H9 (cell line): ENCODE results near the gene ARHGAP10. TPM values are rescaled to one million over a fixed set of nuclear protein-coding genes. Genes with fewer than 3 reads are reported as not detected.

Experiments used
- DNase-seq: peaks from one replicate; pipeline ENCODE4 v3.0.0-alpha.2; 2017
- H2AFZ ChIP-seq: one replicate; pipeline ENCODE4 v1.6.1; 2013; ENCODE audit warnings: mild to moderate bottlenecking, low read length, control low read depth, moderate library complexity
- H2AK5ac ChIP-seq: 2 replicates; pipeline ENCODE4 v1.6.1; 2013; ENCODE audit warnings: low read length, control low read depth, mixed read lengths; ENCODE audit not compliant: insufficient read length
- H2BK120ac ChIP-seq: one replicate; pipeline ENCODE4 v1.6.1; 2013; ENCODE audit warnings: low read depth, mild to moderate bottlenecking, low read length, control low read depth, inconsistent platforms; ENCODE audit not compliant: poor library complexity, severe bottlenecking
- H2BK12ac ChIP-seq: 2 replicates; pipeline ENCODE4 v1.6.1; 2013; ENCODE audit warnings: low read length, control low read depth, mixed read lengths, low read depth; ENCODE audit not compliant: insufficient read length
- H2BK15ac ChIP-seq: 2 replicates; pipeline ENCODE4 v1.6.1; 2013; ENCODE audit warnings: low read depth, low read length, control low read depth
- H2BK20ac ChIP-seq: one replicate; pipeline ENCODE4 v1.6.1; 2013; ENCODE audit warnings: low read depth, mild to moderate bottlenecking, low read length, control low read depth, inconsistent platforms; ENCODE audit not compliant: poor library complexity, severe bottlenecking
- H2BK5ac ChIP-seq: 2 replicates; pipeline ENCODE4 v1.6.1; 2013; ENCODE audit warnings: low read length, control low read depth, mixed read lengths; ENCODE audit not compliant: insufficient read length
- H3K14ac ChIP-seq: 2 replicates; pipeline ENCODE4 v1.6.1; 2013; ENCODE audit warnings: low read length, control low read depth; ENCODE audit not compliant: insufficient read depth
- H3K18ac ChIP-seq: 2 replicates; pipeline ENCODE4 v1.6.1; 2013; ENCODE audit warnings: low read depth, mild to moderate bottlenecking, mixed read lengths, low read length, control low read depth; ENCODE audit not compliant: insufficient read length
- H3K23ac ChIP-seq: 2 replicates; pipeline ENCODE4 v1.6.1; 2013; ENCODE audit warnings: low read length, control low read depth, mixed read lengths, low read depth; ENCODE audit not compliant: insufficient read length
- H3K23me2 ChIP-seq: 2 replicates; pipeline ENCODE4 v1.6.1; 2013; ENCODE audit warnings: low read depth, mild to moderate bottlenecking, mixed read lengths, low read length, control low read depth; ENCODE audit not compliant: insufficient read length, poor library complexity, severe bottlenecking
- H3K27ac ChIP-seq: 2 replicates; pipeline ENCODE4 v1.5.1; 2013; ENCODE audit warnings: low read length, control low read depth, mixed read lengths, low read depth; ENCODE audit not compliant: insufficient read length
- H3K27me3 ChIP-seq: 2 replicates; pipeline ENCODE4 v1.6.1; 2013; ENCODE audit warnings: low read length, control low read depth, inconsistent platforms; ENCODE audit not compliant: insufficient read depth
- H3K4ac ChIP-seq: 2 replicates; pipeline ENCODE4 v1.6.1; 2013; ENCODE audit warnings: low read depth, mild to moderate bottlenecking, control low read depth, inconsistent platforms, low read length, moderate library complexity
- H3K4me1 ChIP-seq: 2 replicates; pipeline ENCODE4 v1.6.1; 2013; ENCODE audit warnings: low read length, control low read depth, inconsistent platforms; ENCODE audit not compliant: insufficient read depth
- H3K4me2 ChIP-seq: 2 replicates; pipeline ENCODE4 v1.6.1; 2013; ENCODE audit warnings: low read length, control low read depth, mixed read lengths; ENCODE audit not compliant: insufficient read length, insufficient read depth
- H3K56ac ChIP-seq: 2 replicates; pipeline ENCODE4 v1.6.1; 2013; ENCODE audit warnings: low read depth, mild to moderate bottlenecking, mixed read lengths, low read length, control low read depth; ENCODE audit not compliant: insufficient read length
- H3K79me1 ChIP-seq: 2 replicates; pipeline ENCODE4 v1.6.1; 2013; ENCODE audit warnings: low read depth, mild to moderate bottlenecking, moderate library complexity, low read length, control low read depth, inconsistent platforms; ENCODE audit not compliant: insufficient read depth, poor library complexity, severe bottlenecking
- H3K79me2 ChIP-seq: 2 replicates; pipeline ENCODE4 v1.6.1; 2013; ENCODE audit warnings: low read length, control low read depth, inconsistent platforms; ENCODE audit not compliant: insufficient read depth
- H3K9ac ChIP-seq: 2 replicates; pipeline ENCODE4 v1.6.1; 2013; ENCODE audit warnings: low read length, control low read depth, mixed read lengths; ENCODE audit not compliant: insufficient read length; ENCODE audit errors: extremely low read depth
- H3K9me3 ChIP-seq: one replicate; pipeline ENCODE4 v1.6.1; 2013; ENCODE audit warnings: low read depth, low read length, inconsistent platforms; ENCODE audit not compliant: control insufficient read depth
- H3T11ph ChIP-seq: one replicate; pipeline ENCODE4 v1.6.1; 2013; ENCODE audit warnings: mild to moderate bottlenecking, low read length, control low read depth, inconsistent platforms
- H4K20me1 ChIP-seq: one replicate; pipeline ENCODE4 v1.6.1; 2013; ENCODE audit not compliant: control insufficient read depth, insufficient read length, insufficient read depth
- H4K5ac ChIP-seq: 2 replicates; pipeline ENCODE4 v1.6.1; 2013; ENCODE audit warnings: low read depth, mild to moderate bottlenecking, mixed read lengths, low read length, control low read depth; ENCODE audit not compliant: insufficient read length
- H4K8ac ChIP-seq: replicated peaks from 2 replicates; pipeline ENCODE4 v1.6.1; 2013; ENCODE audit warnings: low read length, control low read depth, mixed read lengths, low read depth; ENCODE audit not compliant: insufficient read length
- H4K91ac ChIP-seq: 2 replicates; pipeline ENCODE4 v1.6.1; 2013; ENCODE audit warnings: low read depth, mild to moderate bottlenecking, moderate library complexity, mixed read lengths, low read length, control low read depth; ENCODE audit not compliant: insufficient read length
- H3K27ac Mint-ChIP-seq, 3 experiments: 2 replicates in 2 of 3; 3 replicates in 1 of 3; pipeline ENCODE4 v1.8.0; 2020 to 2021; ENCODE audit warnings: mixed read lengths in 3 of 3, mild to moderate bottlenecking in 1 of 3, moderate library complexity in 1 of 3
- H3K27me3 Mint-ChIP-seq: 2 replicates; pipeline ENCODE4 v1.8.0; 2021; ENCODE audit warnings: low read depth, mild to moderate bottlenecking, moderate library complexity, mixed read lengths
- H3K36me3 Mint-ChIP-seq, 3 experiments: 2 replicates in 2 of 3; 3 replicates in 1 of 3; pipeline ENCODE4 v1.8.0; 2020 to 2021; ENCODE audit warnings: low read depth in 3 of 3, mixed read lengths in 3 of 3; ENCODE audit not compliant: insufficient read depth in 1 of 3
- H3K4me1 Mint-ChIP-seq, 2 experiments: 2 replicates each; pipeline ENCODE4 v1.8.0; 2020; ENCODE audit warnings: mixed read lengths in 2 of 2
- H3K4me3 Mint-ChIP-seq, 2 experiments: 2 replicates in 1 of 2; 3 replicates in 1 of 2; pipeline ENCODE4 v1.8.0; 2020 to 2021; ENCODE audit warnings: mild to moderate bottlenecking in 2 of 2, mixed read lengths in 2 of 2, moderate library complexity in 1 of 2
- H3K9me3 Mint-ChIP-seq, 2 experiments: 2 replicates in 1 of 2; 3 replicates in 1 of 2; pipeline ENCODE4 v1.8.0; 2020; ENCODE audit warnings: mild to moderate bottlenecking in 2 of 2, mixed read lengths in 2 of 2, moderate library complexity in 1 of 2
- CTCF ChIP-seq: fragments of 200-600 bp; sonication (generic); conservative IDR thresholded peaks from 3 replicates; pipeline ENCODE4 v1.8.0; 2021; ENCODE audit warnings: antibody characterized with exemption, mild to moderate bottlenecking
- WGBS: extraction: QIAGEN DNeasy Blood & Tissue Kit; methylation state at CpG from one replicate; pipeline ENCODE4 v1.1.7; 2013; ENCODE audit warnings: missing lambda C conversion rate, low lambda C conversion rate, mixed read lengths; ENCODE audit not compliant: insufficient read length; ENCODE audit errors: extremely low coverage; 5-methylcytosine and 5-hydroxymethylcytosine counted together
- total RNA-seq: library from RNA; stranded (reverse); gene quantifications from 2 replicates; pipeline ENCODE4 v1.2.1, GENCODE V29; 2021

The ARHGAP10 gene
- total RNA-seq, 1 experiment from 2014 or later, result 7.8 TPM

- Histone ChIP-seq H3K23me2 (no peaks in the 10 kb centered on the region), H4K91ac (no peak overlapping the region), H3T11ph (no peak overlapping the region), H3K23ac (no peak overlapping the region), H2BK15ac (no peak overlapping the region), H3K4me2 (no peak overlapping the region), H3K56ac (no peak overlapping the region), H3K4ac (no peak overlapping the region), H2BK120ac (no peak overlapping the region), H4K5ac (no peak overlapping the region), H2BK12ac (no peak overlapping the region), H3K18ac (no peak overlapping the region), H4K20me1 (no peaks in the 10 kb centered on the region), H2BK20ac (no peak overlapping the region), H3K27me3 (no peaks in the 10 kb centered on the region), H3K14ac (no peak overlapping the region), H2AFZ (no peak overlapping the region), H2BK5ac (no peak overlapping the region), H3K9me3 (no peaks in the 10 kb centered on the region), H4K8ac (no peak overlapping the region), H3K4me1 (peaks cover 6% of the 10 kb centered on the region), H3K79me1 (no peaks in the 10 kb centered on the region), H3K27ac (no peak overlapping the region), H3K79me2 (no peaks in the 10 kb centered on the region), H3K9ac (no peak overlapping the region), H2AK5ac (no peak overlapping the region)
- Mint-ChIP-seq H3K27me3 (no peaks in the 10 kb centered on the region), H3K27ac (peak overlapping the region in 1 of 3 experiments; percentile 87; a peak in 2 of 7 replicates), H3K4me3 (no peak overlapping the region), H3K4me1 (peaks cover 23 to 29% of the 10 kb centered on the region in 2 experiments), H3K36me3 (no peaks in the 10 kb centered on the region; a peak in 1 of 7 replicates), H3K9me3 (no peaks in the 10 kb centered on the region)
- WGBS, result no CpG with 5 or more reads among the region's 4 CpGs
- no peak for TF ChIP-seq CTCF
- DNase-seq, result no peak
Measured at GRCh38 chr4:147753047-147753446, 21.2 kb downstream of the ARHGAP10 start.
